C4-2B (cell line): ENCODE data around the gene AGPAT1.

ENCODE experiments used
- ZFX ChIP-seq: fragments of 450-650 bp; IDR thresholded peaks from 2 replicates; pipeline ENCODE4 v1.6.1; 2017
- TF ChIP-seq, protein P1 (sequence below): fragments of 450-650 bp; conservative IDR thresholded peaks from 2 replicates; pipeline ENCODE4 v1.5.1; 2017; ENCODE audit warnings: mild to moderate bottlenecking

DNA sequence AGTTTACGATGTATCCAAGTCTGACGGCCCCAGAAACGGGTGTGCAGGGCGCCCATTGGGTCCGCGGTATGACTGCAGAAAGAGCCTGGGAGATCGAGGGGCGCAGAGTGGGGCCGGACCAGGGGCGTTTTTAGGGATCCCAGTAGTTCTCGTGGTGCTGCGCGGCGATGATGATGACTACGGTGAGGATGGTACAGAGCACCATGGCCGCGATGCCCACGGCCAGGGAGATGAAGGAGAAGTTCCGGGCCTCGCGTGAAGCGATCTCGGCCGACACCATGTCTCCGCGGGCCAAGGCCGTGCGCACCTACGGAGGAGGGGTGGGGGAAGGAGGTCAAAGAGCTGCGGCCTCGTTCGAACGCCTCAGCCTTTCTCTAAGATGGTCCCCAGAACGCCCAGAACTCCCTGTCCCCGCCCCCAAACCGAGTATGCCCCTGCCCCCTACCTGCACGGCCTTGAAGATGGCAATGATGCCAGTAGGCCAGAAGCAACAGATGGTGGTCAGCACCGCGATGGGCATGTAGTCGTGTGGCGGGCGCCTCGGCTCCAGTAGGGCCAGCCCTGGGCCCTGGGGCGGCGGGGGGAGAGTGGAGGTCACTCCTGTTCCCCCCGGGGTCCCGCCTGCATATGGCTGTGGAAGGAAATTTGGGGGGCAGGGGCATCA lies 26.7 kb downstream of the AGPAT1 start:
- TF ChIP-seq, protein P1, sequence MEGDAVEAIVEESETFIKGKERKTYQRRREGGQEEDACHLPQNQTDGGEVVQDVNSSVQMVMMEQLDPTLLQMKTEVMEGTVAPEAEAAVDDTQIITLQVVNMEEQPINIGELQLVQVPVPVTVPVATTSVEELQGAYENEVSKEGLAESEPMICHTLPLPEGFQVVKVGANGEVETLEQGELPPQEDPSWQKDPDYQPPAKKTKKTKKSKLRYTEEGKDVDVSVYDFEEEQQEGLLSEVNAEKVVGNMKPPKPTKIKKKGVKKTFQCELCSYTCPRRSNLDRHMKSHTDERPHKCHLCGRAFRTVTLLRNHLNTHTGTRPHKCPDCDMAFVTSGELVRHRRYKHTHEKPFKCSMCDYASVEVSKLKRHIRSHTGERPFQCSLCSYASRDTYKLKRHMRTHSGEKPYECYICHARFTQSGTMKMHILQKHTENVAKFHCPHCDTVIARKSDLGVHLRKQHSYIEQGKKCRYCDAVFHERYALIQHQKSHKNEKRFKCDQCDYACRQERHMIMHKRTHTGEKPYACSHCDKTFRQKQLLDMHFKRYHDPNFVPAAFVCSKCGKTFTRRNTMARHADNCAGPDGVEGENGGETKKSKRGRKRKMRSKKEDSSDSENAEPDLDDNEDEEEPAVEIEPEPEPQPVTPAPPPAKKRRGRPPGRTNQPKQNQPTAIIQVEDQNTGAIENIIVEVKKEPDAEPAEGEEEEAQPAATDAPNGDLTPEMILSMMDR, result no peak
- no peak for TF ChIP-seq ZFX
